Lung (tissue), 12 donors: ENCODE measurements around the gene C22orf23. TPM values are rescaled to one million over a fixed set of nuclear protein-coding genes. Genes with fewer than 3 reads are reported as not detected.

Experiments
- ATAC-seq: fragments of 200-7000 bp; cut with Tn5 transposase; one replicate; pipeline ENCODE4 v1.9.1; 2020; ENCODE audit warnings: moderate number of reproducible peaks; ENCODE audit not compliant: insufficient read depth, low FRiP score
- DNase-seq, 3 donors: peaks; one replicate each; pipeline ENCODE4 v3.0.0-alpha.2; 2013 to 2017
- H3K27ac ChIP-seq, 2 donors: one replicate each; pipeline ENCODE4 v1.5.1; 2013; ENCODE audit warnings: mild to moderate bottlenecking in 2 of 2, moderate library complexity in 2 of 2, control low read depth in 1 of 2, inconsistent platforms in 1 of 2, low read depth in 1 of 2, low read length in 1 of 2
- H3K27me3 ChIP-seq, 3 donors: one replicate each; pipeline ENCODE4 v1.5.1; 2013; ENCODE audit warnings: low read length in 2 of 3; ENCODE audit not compliant: control insufficient read depth in 3 of 3, insufficient read depth in 3 of 3
- H3K36me3 ChIP-seq, 4 donors: one replicate each; pipeline ENCODE4 v1.5.1; 2013; ENCODE audit warnings: low read length in 4 of 4, mild to moderate bottlenecking in 1 of 4, moderate library complexity in 1 of 4; ENCODE audit not compliant: control insufficient read depth in 4 of 4, insufficient read depth in 4 of 4
- H3K4me1 ChIP-seq, 5 donors: one replicate each; pipeline ENCODE4 v1.5.1; 2013; ENCODE audit warnings: low read length in 5 of 5, mild to moderate bottlenecking in 2 of 5, moderate library complexity in 1 of 5; ENCODE audit not compliant: control insufficient read depth in 5 of 5, insufficient read depth in 5 of 5
- H3K4me3 ChIP-seq: one replicate; pipeline ENCODE4 v1.5.1; 2013; ENCODE audit warnings: mild to moderate bottlenecking, control low read depth, moderate library complexity
- H3K9ac ChIP-seq, 2 donors: one replicate each; pipeline ENCODE4 v1.5.1; 2013; ENCODE audit warnings: low read length in 2 of 2, control low read depth in 1 of 2; ENCODE audit not compliant: insufficient read depth in 1 of 2
- H3K9me3 ChIP-seq, 4 donors: one replicate each; pipeline ENCODE4 v1.5.1; 2013; ENCODE audit warnings: low read length in 3 of 4, mild to moderate bottlenecking in 1 of 4, moderate library complexity in 1 of 4; ENCODE audit not compliant: control insufficient read depth in 4 of 4, insufficient read depth in 3 of 4
- WGBS, 2 donors: extraction: QIAGEN DNeasy Blood & Tissue Kit; methylation state at CpG; one replicate each; pipeline ENCODE4 v1.1.7; 2013; 5-methylcytosine and 5-hydroxymethylcytosine counted together
- polyA plus RNA-seq, 2 donors: library from polyadenylated mRNA; stranded (reverse); fragments of 200-250 nt; gene quantifications; one replicate each; pipeline ENCODE4 v1.2.1, GENCODE V29; 2013
- total RNA-seq, 2 donors: library from RNA; depleted of rRNA in 1 of 2; stranded (reverse); fragments of >200 nt in 1 of 2; gene quantifications; one replicate each; pipeline ENCODE4 v1.2.1, GENCODE V29; 2014 to 2021
- TF ChIP-seq, protein P1 (sequence below): IDR thresholded peaks from 2 replicates; pipeline ENCODE4 v1.5.1; 2012; ENCODE audit warnings: mild to moderate bottlenecking; ENCODE audit errors: control extremely low read depth, extremely low read depth
- donor health status: control.
- donor health status: control.
- donor health status: Bipolar disorder and iron deficiency.
- donor health status: healthy.
- donor health status: DM: yes; HTN: yes; CAD: no.

Gene C22orf23
- total and polyA plus RNA-seq, 4 donors, result 1.1 to 4.2 (median 1.5) TPM

DNA sequence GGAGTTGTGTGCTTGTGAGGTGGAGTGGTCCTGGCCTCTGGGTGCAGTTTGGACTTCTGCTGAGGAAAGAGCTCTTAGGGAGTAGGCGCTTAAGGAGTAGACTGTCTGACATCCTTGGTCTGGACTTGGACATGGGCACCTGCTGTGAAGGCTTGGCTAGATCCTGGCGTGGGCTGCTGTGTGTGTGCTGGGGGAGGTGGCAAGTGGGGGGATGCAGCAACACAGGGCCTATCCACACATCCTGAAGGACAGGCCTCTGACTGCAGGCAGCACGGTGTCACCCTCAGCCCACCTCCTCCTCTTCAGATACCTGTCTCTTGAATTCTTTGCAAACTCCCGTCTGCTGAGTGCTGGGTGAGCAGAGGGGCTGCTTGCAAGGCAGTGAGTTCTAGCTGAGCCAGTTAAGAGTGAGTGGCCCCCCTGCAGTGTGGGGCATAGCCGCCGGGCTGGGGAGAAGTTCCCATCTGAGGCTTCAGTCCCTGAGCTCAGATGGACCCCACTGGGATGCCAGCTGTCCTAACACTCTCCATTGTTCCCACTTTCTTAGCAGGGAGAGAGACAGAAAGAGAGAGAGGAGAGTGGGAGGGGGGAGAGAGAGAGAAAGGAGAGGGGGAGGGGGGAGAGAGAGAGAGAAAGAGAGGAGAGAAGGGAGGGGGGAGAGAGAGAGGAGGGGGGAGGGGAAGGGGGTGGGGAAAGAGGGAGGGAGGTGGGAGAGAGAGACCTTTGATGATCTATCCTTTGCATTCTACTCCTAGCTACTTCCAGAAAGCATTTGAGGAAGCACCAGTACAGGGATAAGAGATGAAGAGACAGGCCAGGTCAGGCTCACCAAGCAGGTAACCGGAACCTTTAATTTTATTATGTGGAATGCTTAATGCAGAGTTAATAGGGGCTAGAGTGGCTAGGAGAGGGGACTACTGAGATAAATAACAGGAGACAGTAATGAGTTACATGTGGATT lies 18.4 kb upstream of the C22orf23 start:
- peaks cover 3 to 33% (median 17%) of the 10 kb centered on the region in 4 donors for H3K36me3 ChIP-seq

DNA sequence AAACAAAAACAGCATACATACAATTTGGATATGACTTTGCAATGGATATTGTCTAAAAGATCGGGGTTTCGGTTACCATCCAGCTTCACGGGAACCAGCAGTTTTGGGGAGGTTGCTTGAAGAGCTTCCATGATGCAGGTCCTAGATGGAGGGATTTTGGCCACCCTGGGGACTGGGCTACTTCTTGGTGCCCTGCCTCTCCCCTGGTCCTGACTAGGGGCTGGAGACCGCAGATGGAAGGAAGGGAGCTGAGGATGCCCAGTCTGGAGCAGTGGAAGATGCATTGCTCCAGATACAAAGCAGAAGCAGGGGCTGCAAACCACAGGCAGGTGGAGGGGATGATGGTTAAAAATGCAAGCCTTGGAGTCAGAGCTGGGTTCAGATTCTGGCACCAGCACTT lies 17.5 kb upstream of the C22orf23 start:
- WGBS, 2 donors, result 87 to 96% methylated on average over 4 of the region's 4 CpGs
- no peak for DNase-seq
- TF ChIP-seq, protein P1, sequence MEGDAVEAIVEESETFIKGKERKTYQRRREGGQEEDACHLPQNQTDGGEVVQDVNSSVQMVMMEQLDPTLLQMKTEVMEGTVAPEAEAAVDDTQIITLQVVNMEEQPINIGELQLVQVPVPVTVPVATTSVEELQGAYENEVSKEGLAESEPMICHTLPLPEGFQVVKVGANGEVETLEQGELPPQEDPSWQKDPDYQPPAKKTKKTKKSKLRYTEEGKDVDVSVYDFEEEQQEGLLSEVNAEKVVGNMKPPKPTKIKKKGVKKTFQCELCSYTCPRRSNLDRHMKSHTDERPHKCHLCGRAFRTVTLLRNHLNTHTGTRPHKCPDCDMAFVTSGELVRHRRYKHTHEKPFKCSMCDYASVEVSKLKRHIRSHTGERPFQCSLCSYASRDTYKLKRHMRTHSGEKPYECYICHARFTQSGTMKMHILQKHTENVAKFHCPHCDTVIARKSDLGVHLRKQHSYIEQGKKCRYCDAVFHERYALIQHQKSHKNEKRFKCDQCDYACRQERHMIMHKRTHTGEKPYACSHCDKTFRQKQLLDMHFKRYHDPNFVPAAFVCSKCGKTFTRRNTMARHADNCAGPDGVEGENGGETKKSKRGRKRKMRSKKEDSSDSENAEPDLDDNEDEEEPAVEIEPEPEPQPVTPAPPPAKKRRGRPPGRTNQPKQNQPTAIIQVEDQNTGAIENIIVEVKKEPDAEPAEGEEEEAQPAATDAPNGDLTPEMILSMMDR, result no peak
- Histone ChIP-seq H3K27ac (no peak overlapping the region), H3K27me3 (no peaks in the 10 kb centered on the region), H3K36me3 (peaks cover 3 to 35% (median 22%) of the 10 kb centered on the region in 4 donors), H3K9ac (no peak overlapping the region), H3K4me3 (no peak overlapping the region), H3K9me3 (no peaks in the 10 kb centered on the region), H3K4me1 (peaks cover 0 to 5% (median 0%) of the 10 kb centered on the region in 5 donors)
- ATAC-seq, result no peak

More for the DNA sequence above, 18.4 kb upstream of the C22orf23 start:
- peaks cover 0 to 5% (median 0%) of the 10 kb centered on the region in 5 donors for H3K4me1 ChIP-seq
- H3K9ac ChIP-seq, result no peak overlapping the region
- TF ChIP-seq, protein P1, result no peak
- 87 to 94% methylated on average over 7 of the region's 7 CpGs for WGBS, 2 donors
- H3K4me3 ChIP-seq, result no peak overlapping the region
- H3K9me3 ChIP-seq, result no peaks in the 10 kb centered on the region
- H3K27ac ChIP-seq, result no peak overlapping the region
- no peaks in the 10 kb centered on the region for H3K27me3 ChIP-seq
- ATAC-seq, result no peak
- no peak for DNase-seq

DNA sequence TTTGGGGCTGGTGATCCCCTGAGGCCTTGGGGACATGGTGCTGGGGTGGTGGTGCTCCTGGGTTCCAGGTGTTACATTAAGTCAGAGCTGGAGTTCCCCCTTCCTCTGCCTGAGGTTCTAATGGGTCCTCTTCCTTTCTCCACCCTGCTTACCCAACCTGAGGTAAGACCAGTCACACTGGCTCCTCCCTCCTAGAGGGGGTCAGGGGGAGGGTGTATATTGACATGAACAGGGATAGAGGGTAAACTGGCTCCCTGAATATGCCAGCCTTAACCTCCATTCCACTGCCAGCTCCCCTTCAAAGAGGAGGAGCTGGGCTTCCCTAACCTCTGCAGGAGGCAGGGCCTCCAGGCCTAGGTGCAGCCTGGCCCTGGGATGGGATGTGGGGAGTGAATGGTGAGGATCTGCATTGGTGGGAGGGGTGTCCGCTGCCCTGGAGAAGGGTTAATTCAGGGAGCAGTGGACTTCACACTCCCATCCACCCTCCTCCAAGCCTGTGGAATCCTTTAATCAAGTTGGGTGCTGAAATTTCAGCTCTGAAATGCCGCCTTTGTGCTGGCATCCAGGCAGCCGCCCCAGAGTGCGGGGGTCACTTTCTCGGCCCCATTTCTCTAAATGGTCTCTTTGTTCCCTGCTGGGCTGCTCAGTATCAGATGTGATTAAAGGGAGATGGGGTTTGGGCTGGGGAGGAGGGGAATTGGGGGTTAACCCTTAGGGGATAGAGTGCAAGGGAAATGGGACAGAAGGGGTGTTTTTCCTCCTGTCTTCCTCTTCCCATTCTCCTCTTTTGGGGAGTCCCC lies 15.3 kb upstream of the C22orf23 start:
- no peak overlapping the region for H3K27ac ChIP-seq
- no peaks in the 10 kb centered on the region for H3K27me3 ChIP-seq
- DNase-seq (peak in 2 of 3 donors; percentile 26 to 40), ATAC-seq (no peak)
- no peak overlapping the region for H3K9ac ChIP-seq
- peaks cover 3 to 35% (median 22%) of the 10 kb centered on the region in 4 donors for H3K36me3 ChIP-seq
- 95 to 98% methylated on average over 5 of the region's 5 CpGs for WGBS, 2 donors
- TF ChIP-seq, protein P1, result no peak
- H3K4me3 ChIP-seq, result no peak overlapping the region
- peaks cover 0 to 5% (median 0%) of the 10 kb centered on the region in 5 donors for H3K4me1 ChIP-seq
- no peaks in the 10 kb centered on the region for H3K9me3 ChIP-seq
